A673 (cell line): ENCODE data around the gene SPRED1.

Experiments
- EZH2 ChIP-seq: fragments of 200-600 bp; sonication (generic); IDR thresholded peaks from 2 replicates; pipeline ENCODE4 v1.6.1; 2017; ENCODE audit warnings: borderline replicate concordance, low read depth, mild to moderate bottlenecking, mixed read lengths, antibody characterized with exemption, low read length; ENCODE audit not compliant: poor library complexity, severe bottlenecking
- TF ChIP-seq, protein P1 (sequence below): fragments of 300-800, 200-600 bp; sonication (generic); conservative IDR thresholded peaks from 2 replicates; pipeline ENCODE4 v1.5.1; 2017; ENCODE audit warnings: low read depth, mild to moderate bottlenecking, antibody characterized with exemption, low read length, moderate library complexity, mixed read lengths

DNA sequence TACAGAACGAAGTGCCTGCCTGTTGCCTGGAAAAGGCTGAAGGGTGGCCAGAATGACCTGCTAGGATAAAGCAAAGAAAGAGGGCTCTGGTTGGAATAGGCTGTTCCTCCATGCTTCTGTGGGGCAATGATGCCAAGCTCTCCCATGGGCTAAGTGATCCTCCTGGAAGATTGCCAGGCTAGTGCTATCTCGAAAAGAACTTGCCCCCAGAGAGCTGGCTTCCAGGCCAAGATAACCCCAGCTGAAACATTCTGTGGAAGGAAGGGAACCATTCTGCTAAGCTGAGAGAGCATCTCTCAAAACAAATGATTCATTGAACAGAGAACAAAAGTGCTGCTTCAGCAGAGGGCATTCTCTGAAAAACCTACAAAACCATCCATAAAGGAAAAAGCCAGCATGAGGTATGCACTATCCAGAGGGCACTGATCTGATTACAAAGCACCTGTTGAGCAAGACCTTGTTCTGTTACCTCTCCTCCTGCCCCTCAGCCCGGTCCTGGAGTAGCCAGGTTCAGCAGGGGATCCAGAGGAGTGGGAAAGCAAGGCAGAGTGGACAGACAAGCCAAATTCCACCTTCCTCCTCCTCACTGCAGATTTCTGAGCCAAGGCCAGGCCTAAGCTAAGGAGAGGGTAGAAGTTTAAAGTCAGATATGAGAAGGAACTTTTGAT, 31.9 kb upstream of the SPRED1 start:
- TF ChIP-seq, protein P1, sequence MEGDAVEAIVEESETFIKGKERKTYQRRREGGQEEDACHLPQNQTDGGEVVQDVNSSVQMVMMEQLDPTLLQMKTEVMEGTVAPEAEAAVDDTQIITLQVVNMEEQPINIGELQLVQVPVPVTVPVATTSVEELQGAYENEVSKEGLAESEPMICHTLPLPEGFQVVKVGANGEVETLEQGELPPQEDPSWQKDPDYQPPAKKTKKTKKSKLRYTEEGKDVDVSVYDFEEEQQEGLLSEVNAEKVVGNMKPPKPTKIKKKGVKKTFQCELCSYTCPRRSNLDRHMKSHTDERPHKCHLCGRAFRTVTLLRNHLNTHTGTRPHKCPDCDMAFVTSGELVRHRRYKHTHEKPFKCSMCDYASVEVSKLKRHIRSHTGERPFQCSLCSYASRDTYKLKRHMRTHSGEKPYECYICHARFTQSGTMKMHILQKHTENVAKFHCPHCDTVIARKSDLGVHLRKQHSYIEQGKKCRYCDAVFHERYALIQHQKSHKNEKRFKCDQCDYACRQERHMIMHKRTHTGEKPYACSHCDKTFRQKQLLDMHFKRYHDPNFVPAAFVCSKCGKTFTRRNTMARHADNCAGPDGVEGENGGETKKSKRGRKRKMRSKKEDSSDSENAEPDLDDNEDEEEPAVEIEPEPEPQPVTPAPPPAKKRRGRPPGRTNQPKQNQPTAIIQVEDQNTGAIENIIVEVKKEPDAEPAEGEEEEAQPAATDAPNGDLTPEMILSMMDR: no peak
- TF ChIP-seq EZH2: no peak
